Neural progenitor cell (in vitro differentiated cells): ENCODE results near the gene GDPGP1.

ENCODE experiments used
- CTCF ChIP-seq: fragments of 200-600 bp; sonication (generic); IDR thresholded peaks from 2 replicates; pipeline ENCODE4 v1.5.1; 2017; ENCODE audit warnings: antibody characterized with exemption, mild to moderate bottlenecking
- EZH2 ChIP-seq: fragments of 200-600 bp; sonication (generic); IDR thresholded peaks from 2 replicates; pipeline ENCODE4 v1.6.1; 2017; ENCODE audit warnings: antibody characterized with exemption, mild to moderate bottlenecking, moderate library complexity

DNA sequence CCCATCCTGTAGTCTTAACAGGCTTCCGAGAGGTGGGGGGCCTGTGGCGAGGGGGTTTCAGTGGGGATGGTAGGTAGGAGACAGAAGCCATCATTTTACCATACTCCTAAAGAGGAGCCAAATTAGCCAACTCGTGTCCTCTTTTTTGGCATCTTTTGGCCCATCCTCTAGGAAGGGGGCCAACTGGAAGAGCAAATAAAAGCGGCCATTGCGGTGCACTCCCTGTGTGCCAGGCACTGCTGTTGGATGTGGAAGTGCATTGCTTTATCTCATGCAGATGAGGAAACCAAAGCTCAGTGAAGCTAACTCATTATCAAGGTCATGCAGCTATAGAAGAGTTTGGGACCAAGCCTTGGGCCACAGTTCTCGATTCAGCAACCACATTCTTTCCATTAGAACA lies 26.8 kb upstream of the GDPGP1 start:
- TF ChIP-seq CTCF, result no peak
- TF ChIP-seq EZH2, result no peak
